Left lung (tissue), 10 donors: Measurements from ENCODE around the gene TBX3. TPM values are rescaled to one million over a fixed set of nuclear protein-coding genes. Genes with fewer than 3 reads are reported as not detected.

Experiments used
- ATAC-seq: fragments of 200-7000 bp; cut with Tn5 transposase; one replicate; pipeline ENCODE4 v1.9.1; 2020; ENCODE audit warnings: moderate library complexity
- DNase-seq, 4 donors: peaks; one replicate each; pipeline ENCODE4 v3.0.0-alpha.2; 2013 to 2020
- H3K27ac ChIP-seq, 2 donors: fragments of 200-600 bp; sonication (generic) in 1 of 2; one replicate each; pipeline versions ENCODE4 v1.5.0 to v1.8.0; 2020 to 2021
- H3K27me3 ChIP-seq, 2 donors: fragments of 200-600 bp; sonication (generic) in 1 of 2; one replicate each; pipeline versions ENCODE4 v1.5.0 to v1.8.0; 2020 to 2021
- H3K36me3 ChIP-seq, 2 donors: fragments of 200-600 bp; sonication (generic) in 1 of 2; one replicate each; pipeline versions ENCODE4 v1.5.0 to v1.8.0; 2020 to 2021
- H3K4me1 ChIP-seq, 2 donors: fragments of 200-600 bp; one replicate each; pipeline ENCODE4 v1.8.0; 2021
- H3K4me3 ChIP-seq, 2 donors: fragments of 200-600 bp; sonication (generic) in 1 of 2; one replicate each; pipeline versions ENCODE4 v1.5.0 to v1.8.0; 2020 to 2021; ENCODE audit warnings: mild to moderate bottlenecking in 1 of 2
- H3K9me3 ChIP-seq, 2 donors: fragments of 200-600 bp; sonication (generic) in 1 of 2; one replicate each; pipeline versions ENCODE4 v1.5.0 to v1.8.0; 2020 to 2021
- CTCF ChIP-seq, 2 donors: fragments of 200-600 bp; sonication (generic) in 1 of 2; IDR thresholded peaks; one replicate each; pipeline versions ENCODE4 v1.5.0 to v1.8.0; 2021; ENCODE audit warnings: antibody characterized with exemption in 2 of 2
- intact Hi-C, 2 donors: fragments of 100-400 bp; cut with DNase I; formaldehyde crosslinking; loops; one replicate each; pipeline versions ENCODE4 v1.11.2 to v1.14.2; 2022
- polyA plus RNA-seq, 6 donors: library from polyadenylated mRNA; unstranded; fragments of 120-200 nt; gene quantifications; one replicate each; pipeline ENCODE4 v1.2.1, GENCODE V29; 2013; ENCODE audit not compliant: insufficient read length in 6 of 6
- total RNA-seq, 2 donors: library from RNA; stranded (reverse); fragmentation: NEBNext Ultra II Directional; extraction: Animal tissue kit (Norgen Biotek cat#: 25700); gene quantifications; one replicate each; pipeline ENCODE4 v1.2.1, GENCODE V29; 2021
- donor health status: DM: no; HTN: yes; CAD: no.
- donor health status: DM: no; HTN: no; CAD: no.

The TBX3 gene
- total and polyA plus RNA-seq, 8 donors = 28.3 to 109 (median 104) TPM

- no peak for ATAC-seq
- no peaks in the 10 kb centered on the region for H3K36me3 ChIP-seq
- H3K27me3 ChIP-seq = peaks cover 0 to 12% of the 10 kb centered on the region in 2 donors
- H3K4me3 ChIP-seq = no peak overlapping the region
- no peak for DNase-seq
- no peak overlapping the region for H3K27ac ChIP-seq
- intact Hi-C loops = no loop called here
- no peak for TF ChIP-seq CTCF (IDR thresholded peaks at IDR 0.05)
- no peaks in the 10 kb centered on the region for H3K4me1 ChIP-seq
- no peaks in the 10 kb centered on the region for H3K9me3 ChIP-seq
Observed at GRCh38 chr12:114656906-114657596, 26.9 kb downstream of the TBX3 start.

DNA sequence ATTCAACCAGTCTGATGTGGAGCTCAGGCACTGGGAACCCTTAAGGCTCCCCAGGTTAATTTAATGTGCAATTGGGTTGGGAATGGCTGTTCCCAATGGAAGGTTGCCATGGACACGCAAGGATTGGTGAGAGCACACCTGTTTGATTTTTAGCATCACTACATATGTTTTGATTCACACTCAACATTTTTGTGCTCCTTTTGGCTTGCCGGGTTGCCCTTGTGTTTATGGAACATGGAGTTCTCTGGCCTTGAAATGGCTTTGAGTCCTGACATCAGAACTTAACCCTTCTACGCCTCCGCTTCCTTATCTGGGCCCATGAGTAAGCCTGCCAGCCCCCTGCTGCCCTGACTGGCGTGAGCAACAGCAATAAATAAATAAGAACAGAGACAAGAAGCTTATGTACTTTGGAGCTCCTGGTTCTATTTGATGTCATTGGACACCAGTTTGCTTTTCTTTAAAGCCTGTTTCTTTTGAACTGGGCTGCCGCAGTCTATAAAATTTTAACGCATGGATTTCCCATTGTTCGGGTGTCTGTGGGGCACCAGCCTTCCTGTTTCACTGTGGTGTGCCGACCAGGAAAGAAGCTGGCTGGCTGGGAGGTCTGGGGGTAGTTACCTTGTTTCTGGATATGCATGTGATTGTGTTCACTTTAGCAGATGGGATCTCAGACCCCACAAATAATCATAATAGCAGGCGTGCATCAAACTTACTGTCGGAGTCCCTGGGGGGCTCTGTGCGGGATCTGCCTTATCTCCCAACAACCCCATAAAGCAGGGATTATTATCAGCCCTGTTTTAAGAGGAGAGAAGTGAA lies 27.8 kb downstream of the TBX3 start:
- H3K27ac ChIP-seq = no peak overlapping the region
- ATAC-seq = no peak

GRCh38 chr12:114649585-114649984 lies 34.4 kb downstream of the TBX3 start:
- intact Hi-C loops = no loop called here
- DNase-seq (no peak), ATAC-seq (no peak)
- H3K27ac ChIP-seq = no peak overlapping the region
- peaks cover 0 to 18% of the 10 kb centered on the region in 2 donors for H3K27me3 ChIP-seq
- no peaks in the 10 kb centered on the region for H3K9me3 ChIP-seq
- H3K4me3 ChIP-seq = no peak overlapping the region
- no peaks in the 10 kb centered on the region for H3K36me3 ChIP-seq
- no peaks in the 10 kb centered on the region for H3K4me1 ChIP-seq
- TF ChIP-seq CTCF (IDR thresholded peaks at IDR 0.05) = no peak

More for the DNA sequence above, 27.8 kb downstream of the TBX3 start:
- no peaks in the 10 kb centered on the region for H3K36me3 ChIP-seq
- TF ChIP-seq CTCF (IDR thresholded peaks at IDR 0.05) = no peak
- H3K9me3 ChIP-seq = no peaks in the 10 kb centered on the region
- no peak for DNase-seq
- no peak overlapping the region for H3K4me3 ChIP-seq
- H3K27me3 ChIP-seq = peaks cover 0 to 12% of the 10 kb centered on the region in 2 donors
- H3K4me1 ChIP-seq = no peaks in the 10 kb centered on the region
- intact Hi-C loops = no loop called here

DNA sequence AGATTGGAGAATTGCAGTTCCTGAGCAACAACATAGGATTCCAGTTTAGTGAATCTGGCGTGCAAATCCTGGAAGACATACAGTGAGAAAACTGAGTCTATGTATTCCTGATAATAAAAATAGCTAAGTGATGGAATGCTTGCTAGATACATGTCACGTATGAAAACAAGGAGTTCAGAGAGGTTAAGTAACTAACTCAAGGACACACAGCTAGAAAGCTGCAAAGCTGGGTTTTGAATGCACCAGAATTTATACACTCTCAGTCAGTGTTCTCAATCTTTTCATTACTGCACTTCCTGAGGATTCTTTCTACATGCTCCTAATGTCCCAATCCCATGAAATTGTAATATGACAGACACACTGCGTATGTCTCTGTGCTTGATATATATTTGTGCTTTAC lies 35.3 kb downstream of the TBX3 start:
- no peak overlapping the region for H3K27ac ChIP-seq
- intact Hi-C loops = no loop called here

More for the DNA sequence above, 35.3 kb downstream of the TBX3 start:
- no peaks in the 10 kb centered on the region for H3K4me1 ChIP-seq
- ATAC-seq (no peak), DNase-seq (no peak)
- H3K27me3 ChIP-seq = peaks cover 0 to 18% of the 10 kb centered on the region in 2 donors
- H3K36me3 ChIP-seq = no peaks in the 10 kb centered on the region
- H3K9me3 ChIP-seq = no peaks in the 10 kb centered on the region
- no peak for TF ChIP-seq CTCF (IDR thresholded peaks at IDR 0.05)
- H3K4me3 ChIP-seq = no peak overlapping the region
